NCI-H526 (cell line): Measurements from ENCODE around the gene C9orf153.

Experiments
- DNase-seq, 2 experiments: peaks; one replicate each; lab custom pipeline; 2025; lab: John Stamatoyannopoulos, UW

C9orf153 gene

GRCh38 chr9:86259557-86259956 lies at the start of gene C9orf153:
Gene C9orf153 (minus strand): TSS chr9:86259657. CDS start chr9:86229603, 30,054 bp downstream.
- no peak for DNase-seq

GRCh38 chr9:86308687-86309086 lies 49.2 kb upstream of the C9orf153 start:
- no peak for DNase-seq

GRCh38 chr9:86304236-86304730 lies 44.8 kb upstream of the C9orf153 start:
- no peak for DNase-seq

GRCh38 chr9:86303316-86303975 lies 44.0 kb upstream of the C9orf153 start:
- DNase-seq: no peak

GRCh38 chr9:86301686-86302085 lies 42.2 kb upstream of the C9orf153 start:
- no peak for DNase-seq

- DNase-seq: no peak
Measured at GRCh38 chr9:86300701-86301100, 41.2 kb upstream of the C9orf153 start.

- DNase-seq: no peak
Measured at GRCh38 chr9:86298873-86299272, 39.4 kb upstream of the C9orf153 start.

GRCh38 chr9:86290341-86290740 lies 30.9 kb upstream of the C9orf153 start:
- DNase-seq: peak in 1 of 2 experiments; percentile 22

- DNase-seq: peak; percentile 45 to 71
Measured at GRCh38 chr9:86288499-86289198, 29.2 kb upstream of the C9orf153 start.

- DNase-seq: peak; percentile 18 to 67
Measured at GRCh38 chr9:86287013-86287412, 27.6 kb upstream of the C9orf153 start.

- no peak for DNase-seq
Measured at GRCh38 chr9:86286278-86286677, 26.8 kb upstream of the C9orf153 start.

- no peak for DNase-seq
Measured at GRCh38 chr9:86285261-86285660, 25.8 kb upstream of the C9orf153 start.

GRCh38 chr9:86282979-86283535 lies 23.6 kb upstream of the C9orf153 start:
- peak; percentile 31 to 57 for DNase-seq

- DNase-seq: peak; percentile 82 to 95
Measured at GRCh38 chr9:86282077-86282978, 22.9 kb upstream of the C9orf153 start, which contains the start of gene ISCA1. Gene ISCA1 (minus strand): TSS chr9:86282538. CDS start chr9:86282458, 80 bp downstream.

GRCh38 chr9:86281593-86282076 lies 22.2 kb upstream of the C9orf153 start:
- peak; percentile 21 to 67 for DNase-seq

- no peak for DNase-seq
Measured at GRCh38 chr9:86280580-86280979, 21.1 kb upstream of the C9orf153 start.

GRCh38 chr9:86279839-86280238 lies 20.4 kb upstream of the C9orf153 start:
- no peak for DNase-seq

- DNase-seq: no peak
Measured at GRCh38 chr9:86277072-86277471, 17.6 kb upstream of the C9orf153 start.

GRCh38 chr9:86275962-86276361 lies 16.5 kb upstream of the C9orf153 start:
- no peak for DNase-seq

GRCh38 chr9:86274821-86275643 lies 15.6 kb upstream of the C9orf153 start:
- no peak for DNase-seq

GRCh38 chr9:86272221-86272620 lies 12.8 kb upstream of the C9orf153 start:
- no peak for DNase-seq
